ACHN (cell line): ENCODE measurements around the gene MACO1.

Experiments used
- DNase-seq: peaks from one replicate; pipeline ENCODE4 v3.0.0-alpha.2; 2015
- in situ Hi-C: cut with HindIII; loops from 2 replicates; pipeline ENCODE4 v1.10.0; 2017; ENCODE audit warnings: low sequenced_read_pairs, low pct_ligation_motif_present, low pct_unique_long_range_greater_than_20kb

Gene MACO1

DNA sequence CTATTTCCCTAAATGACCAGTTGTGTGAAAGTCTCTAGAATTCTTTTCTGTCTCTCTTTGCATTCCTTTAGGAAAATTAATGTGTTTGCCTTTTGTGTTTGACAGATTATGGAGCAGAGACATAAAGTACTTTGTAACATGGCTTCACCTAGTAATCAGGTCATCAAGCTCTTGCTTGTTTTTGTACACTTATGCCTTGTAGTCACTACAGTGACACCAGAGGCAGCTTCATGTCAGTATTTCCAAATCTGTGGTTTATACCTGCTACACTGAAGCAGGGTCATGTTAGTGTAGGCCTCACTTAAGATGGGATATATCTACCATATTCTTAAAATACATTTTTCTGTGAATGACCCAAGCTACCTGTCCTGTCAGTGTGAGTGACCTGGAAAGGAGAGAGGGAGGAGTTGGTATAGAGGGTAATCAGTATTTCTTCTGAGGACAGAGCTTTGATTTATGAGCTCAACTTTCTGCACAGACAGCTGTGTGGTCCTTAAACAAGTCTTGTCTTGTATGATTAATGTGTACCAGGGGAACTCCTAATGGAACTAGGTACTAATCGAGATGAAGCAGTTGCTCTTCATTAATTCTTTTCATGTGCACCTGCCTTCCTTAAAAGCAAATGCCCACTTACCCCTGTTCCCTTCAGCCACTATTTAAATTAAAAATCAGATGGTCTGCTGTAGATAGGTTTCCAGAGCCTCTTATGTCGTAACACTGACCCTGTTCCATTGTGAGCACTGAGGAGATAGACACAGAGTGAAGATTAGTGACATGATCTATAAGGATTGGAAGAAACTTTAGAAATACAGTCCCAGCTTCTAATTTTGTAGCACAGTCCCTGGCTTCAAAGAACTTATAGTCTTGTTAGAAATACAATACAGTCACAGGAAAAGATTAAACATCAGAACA lies 45.7 kb downstream of the MACO1 start:
- no peak for DNase-seq
- in situ Hi-C loops = no loop called here

DNA sequence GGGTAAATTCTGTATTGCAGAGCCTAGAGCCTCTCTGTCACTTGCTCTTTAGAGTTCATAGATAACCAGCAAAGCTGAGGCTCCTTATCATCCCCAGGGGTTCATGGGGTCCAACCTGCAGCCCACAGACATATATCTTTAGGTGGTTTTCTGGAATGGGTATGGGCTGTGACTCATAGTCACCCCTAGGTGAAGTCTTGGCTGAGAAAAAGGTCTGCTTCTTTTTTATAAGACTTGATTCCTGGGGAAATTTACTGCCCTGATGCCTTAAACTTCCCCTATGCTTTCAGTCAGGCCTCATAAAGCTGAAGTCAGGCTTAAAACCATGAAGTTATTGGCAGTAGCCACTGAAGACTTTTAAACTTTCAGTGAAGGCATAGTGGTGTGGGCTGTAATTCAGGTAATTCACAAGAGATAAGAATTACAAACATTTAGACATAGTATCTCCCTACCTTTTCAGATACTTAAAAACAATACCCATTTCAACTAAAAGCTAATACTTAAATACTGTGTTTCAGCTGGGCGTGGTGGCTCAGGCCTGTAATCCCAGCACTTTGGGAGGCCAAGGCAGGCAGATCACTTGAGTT lies 46.8 kb downstream of the MACO1 start:
- DNase-seq = no peak
- in situ Hi-C loops = no loop called here

DNA sequence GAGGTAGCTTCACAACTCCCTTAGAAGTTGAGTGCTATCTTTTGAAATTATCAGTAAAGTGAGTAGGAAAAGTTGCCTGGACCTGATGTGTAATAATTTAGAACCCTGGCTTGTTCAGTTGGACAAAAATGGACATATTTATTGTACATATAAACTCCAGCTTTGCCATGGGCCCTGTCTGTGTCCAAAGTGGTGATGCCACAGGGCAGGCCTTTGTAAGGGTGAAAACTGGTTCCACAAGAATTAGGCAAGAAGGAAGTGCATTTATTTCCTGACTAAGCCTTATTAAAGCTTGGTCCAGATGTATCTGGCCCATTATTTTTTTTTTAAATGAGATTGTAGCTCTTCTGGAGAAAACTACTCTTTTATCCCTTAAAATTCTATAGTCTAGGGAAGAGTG lies 47.9 kb downstream of the MACO1 start:
- DNase-seq = no peak
- in situ Hi-C loops = no loop called here

DNA sequence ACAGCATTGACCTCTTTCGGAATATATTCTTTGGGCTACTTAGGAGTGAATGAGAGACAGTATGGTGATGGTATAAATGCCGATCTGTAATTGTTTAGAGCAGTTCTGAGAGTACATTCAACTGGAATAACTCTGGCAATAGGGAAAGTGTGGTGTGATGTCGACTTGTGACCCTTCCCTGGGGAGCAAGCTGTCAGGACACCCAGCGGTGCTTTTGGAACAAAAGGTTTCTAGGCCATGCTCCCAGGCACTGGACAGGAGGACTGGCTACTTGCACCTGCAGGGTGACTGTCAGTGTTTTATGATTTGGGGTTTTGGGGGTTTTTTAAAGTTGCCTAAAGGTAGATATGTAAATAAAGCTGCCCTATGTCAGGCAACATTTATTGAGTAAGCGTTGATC lies 50.9 kb downstream of the MACO1 start:
- in situ Hi-C loops = no loop called here
- DNase-seq = no peak

DNA sequence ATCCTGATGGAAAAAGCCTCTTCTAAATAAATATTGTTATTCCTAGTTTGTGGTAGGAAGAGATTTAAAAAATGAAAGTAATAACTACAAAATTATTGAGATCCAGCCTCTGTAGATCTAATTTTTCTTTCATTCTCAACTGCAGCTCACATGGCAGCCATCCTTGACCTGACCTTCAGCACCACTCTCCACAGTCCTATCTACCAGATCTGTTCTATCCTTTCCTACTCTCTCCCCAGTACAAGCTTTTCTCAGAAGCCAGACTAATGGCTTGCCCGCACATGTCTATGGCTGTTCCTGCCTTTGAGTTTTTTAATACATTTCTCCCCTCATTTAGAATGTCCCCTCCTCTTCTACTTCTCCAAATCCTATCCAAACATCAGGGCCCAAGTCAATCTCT lies 51.5 kb downstream of the MACO1 start:
- in situ Hi-C loops = no loop called here
- DNase-seq = no peak

DNA sequence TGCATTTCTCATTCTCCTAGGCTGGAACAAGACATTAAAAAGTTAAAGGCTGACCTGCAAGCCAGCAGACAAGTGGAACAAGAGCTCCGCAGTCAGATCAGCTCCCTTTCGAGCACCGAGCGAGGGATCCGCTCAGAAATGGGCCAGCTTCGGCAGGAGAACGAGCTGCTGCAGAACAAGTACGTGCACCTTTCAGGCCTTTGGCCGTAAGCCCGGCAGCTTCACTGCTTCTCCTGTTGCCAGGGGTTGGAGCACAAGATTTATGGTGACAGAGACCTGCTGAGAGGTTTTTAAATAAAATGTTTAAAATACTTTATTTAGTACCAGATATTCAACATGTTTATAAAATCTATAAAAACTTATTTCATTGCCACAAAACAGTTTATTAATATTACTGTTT lies 53.4 kb downstream of the MACO1 start:
- in situ Hi-C loops = no loop called here
- no peak for DNase-seq

DNA sequence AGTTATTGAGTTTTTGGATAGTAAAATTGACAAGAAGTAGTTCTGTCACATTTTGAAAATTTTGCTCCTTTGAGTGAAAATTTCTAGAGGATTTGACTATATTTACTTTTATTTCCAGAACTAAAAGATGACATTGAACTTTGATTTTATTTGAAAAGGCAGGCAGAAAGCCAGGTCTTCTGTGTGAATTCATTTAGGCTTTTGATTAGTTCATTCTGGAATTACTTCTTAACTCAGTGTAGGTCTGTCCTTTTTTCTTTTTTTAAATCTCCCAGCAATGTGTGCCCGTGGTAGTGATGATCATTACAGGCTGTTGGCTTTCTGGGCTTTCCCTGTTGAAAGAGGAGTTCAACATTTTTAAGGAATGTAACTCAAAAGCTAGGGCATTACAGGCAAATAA lies 53.8 kb downstream of the MACO1 start:
- in situ Hi-C loops = no loop called here
- DNase-seq = no peak

DNA sequence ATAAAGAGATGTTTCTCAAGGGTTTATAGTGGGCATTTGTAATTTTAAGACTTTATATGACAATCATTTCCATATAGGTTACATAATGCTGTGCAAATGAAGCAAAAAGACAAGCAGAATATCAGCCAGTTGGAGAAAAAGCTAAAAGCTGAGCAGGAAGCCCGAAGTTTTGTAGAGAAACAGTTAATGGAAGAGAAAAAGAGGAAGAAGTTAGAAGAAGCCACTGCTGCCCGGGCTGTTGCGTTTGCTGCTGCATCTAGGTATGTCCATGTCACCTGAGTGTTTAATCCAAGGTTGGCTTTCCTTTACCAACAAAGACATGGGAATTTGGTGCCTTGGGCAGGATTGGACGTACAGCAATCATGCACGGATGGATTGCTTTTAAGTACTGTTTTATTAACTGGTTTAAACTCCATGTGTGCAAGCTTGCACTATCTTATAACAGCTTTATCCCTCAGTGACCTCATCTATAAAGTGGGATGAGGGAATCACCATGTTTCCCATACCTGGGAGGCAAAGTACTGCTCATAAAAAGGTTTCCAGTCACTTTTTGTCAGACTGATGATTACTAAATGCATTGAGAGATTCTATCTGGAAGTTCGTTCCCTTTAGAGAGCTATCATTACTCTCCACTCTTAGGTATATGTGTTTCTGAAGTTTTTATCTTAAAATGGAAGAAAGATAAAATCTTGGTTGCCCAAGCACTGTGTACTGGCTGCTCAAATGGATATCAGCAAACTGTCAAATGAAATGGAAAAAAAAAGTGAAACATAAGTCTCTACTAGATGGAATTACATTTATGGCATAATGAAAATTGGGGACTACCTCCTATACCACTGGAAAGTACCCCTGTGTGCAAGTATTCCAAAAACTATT lies 55.1 kb downstream of the MACO1 start:
- in situ Hi-C loops = no loop called here
- no peak for DNase-seq

DNA sequence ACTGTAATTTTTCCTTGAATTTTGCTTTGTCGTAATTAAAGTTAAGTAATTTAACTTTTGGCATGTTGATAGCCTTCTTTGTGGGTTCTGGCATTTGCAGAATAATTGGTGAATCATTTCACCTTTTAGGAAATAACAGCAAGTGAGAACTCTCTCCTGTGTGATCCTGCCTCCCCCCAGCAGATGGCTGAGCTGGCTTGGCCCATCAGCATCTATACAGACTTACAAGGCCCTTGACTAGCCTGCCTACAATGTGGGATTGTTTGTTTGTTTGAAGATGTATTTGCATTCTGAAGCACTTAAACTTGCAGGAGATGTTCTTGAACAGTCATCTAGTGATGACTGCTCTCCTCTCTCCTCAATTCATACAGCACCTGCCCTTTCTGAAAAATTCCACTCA lies 55.9 kb downstream of the MACO1 start:
- no peak for DNase-seq
- in situ Hi-C loops = no loop called here

DNA sequence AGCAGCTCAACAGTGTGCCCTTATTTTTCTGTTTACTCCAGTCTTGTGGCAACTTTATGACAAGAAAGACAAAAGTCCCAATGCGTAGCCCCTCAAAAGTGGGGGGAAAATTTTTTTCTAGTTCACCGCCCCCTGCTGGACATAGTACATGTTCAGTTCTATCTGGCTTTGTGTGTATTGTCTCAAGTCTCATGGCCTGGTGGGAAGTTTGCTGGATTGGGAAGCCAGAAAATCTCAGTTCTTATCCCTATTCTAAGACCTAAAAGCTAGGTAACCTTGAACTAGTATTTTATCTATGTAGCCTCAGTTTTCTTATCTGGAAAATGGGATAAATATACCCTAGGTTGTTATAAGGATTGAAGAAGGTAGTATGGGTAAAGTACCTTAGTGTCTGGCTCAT lies 56.9 kb downstream of the MACO1 start:
- in situ Hi-C loops = no loop called here
- no peak for DNase-seq

DNA sequence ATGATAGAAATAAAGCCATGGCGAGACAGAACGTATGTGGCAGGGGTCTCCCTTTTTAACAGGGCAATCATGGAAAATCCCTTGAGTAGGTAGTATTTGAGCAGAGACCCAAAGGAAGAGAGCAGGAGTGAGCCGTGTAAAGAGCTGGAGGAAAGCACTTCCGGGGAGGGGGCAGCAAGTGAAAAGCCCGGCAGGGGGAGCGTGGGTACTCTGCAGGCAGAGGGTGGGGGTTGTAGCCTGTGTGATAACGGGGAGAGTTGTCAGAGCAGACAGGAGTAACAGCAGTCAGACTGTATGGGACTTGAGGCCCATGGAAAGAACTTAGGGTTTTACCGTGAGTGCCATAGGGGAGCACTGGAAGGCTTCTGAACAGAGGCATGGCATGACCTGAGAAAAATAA lies 61.6 kb downstream of the MACO1 start:
- DNase-seq = no peak
- in situ Hi-C loops = no loop called here

DNA sequence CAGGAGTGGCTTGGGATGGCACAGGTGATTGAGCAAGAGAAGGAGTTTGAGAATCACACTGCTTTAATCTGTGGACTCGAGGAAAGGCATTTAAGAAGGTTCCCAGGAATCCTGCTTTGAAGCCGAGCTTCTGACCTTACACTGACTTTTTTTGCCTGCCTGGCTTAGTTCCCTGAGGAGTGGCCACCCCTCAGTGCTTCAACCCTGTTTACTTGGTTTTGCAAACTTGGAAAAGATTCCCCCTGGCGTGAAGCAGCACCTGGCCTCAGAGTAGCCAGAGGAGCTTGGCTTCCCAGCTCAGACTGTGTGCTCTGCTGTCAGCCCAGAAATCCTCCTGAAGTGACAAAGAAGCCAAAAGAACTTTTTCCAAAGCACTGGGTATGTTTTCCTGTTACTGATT lies 64.3 kb downstream of the MACO1 start:
- in situ Hi-C loops = no loop called here
- no peak for DNase-seq

DNA sequence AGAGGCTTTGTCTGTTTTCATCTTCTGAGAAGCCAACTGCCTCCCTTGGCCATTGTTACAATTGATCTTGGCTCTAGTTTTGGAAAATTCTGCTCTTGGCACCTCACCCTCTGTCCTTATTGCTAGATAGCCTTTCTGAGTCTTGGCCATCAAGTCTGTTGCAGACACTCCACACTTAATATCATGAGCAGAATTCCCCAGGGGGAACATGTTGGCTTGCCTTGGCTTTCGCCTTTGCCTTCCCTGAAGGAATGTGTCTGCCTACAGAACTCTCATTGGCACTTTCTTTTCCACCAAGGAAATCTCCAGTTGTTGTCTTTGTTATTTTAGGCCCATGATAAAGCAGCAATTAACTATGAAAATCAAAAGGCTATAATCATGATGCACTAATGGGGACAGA lies 70.0 kb downstream of the MACO1 start:
- in situ Hi-C loops = no loop called here
- DNase-seq = no peak

DNA sequence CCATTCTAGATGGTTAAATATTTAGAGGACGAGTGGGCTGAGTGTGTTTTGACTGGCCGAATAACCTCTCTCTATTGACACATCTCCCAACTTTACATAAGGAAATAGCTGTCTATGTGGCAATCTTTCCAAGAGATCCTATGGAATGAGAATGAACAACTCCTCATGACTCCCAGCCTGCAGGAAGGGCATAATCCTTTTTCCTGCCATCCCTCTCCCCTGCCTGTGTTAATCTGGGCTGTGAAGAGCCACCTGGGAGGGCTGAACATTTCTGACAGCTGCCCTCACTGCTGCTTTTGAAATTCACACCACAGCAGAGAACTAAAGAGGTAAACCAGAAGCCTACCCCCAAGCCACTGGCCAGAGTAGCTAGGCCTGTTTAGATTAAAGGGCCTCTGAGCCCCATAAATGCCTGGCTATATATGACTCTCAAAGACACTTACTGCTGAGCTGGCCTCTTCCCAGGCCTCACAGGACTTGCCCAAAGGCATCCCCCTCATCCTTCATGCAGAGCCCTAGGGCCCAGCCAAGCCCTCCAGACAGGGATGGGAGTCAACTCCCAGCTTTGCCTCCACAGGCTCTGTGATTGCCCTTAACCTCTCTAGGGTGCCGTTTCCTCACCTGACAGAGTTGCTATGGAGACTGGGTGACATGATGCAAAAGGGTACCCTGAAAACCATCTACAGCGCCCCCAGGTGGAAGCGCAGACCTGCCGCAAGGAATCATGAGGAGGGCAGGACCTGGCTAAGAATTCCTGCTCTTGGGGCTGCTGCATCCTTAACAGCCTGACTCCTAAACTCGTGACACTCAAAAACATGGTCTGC lies 70.8 kb downstream of the MACO1 start:
- DNase-seq = no peak
- in situ Hi-C loops = no loop called here

DNA sequence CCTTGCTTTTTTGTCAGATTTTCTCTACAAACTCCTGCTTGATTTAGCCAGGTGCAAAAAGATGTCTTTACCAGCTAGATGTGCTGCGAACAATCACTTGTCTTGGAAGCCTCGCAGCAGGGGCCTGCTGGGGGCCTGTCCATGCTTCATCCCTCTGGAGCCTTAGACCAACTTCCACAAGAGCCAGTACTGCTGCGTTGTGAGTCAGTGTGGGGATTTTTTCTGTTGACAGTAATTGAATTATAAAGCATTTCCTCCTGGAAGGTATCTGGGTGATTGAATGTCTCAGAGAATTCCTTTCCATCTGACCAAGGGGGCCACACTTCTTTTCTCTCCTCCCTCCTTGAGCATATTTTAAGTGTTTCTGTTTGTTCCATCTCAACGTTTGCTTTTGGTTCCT lies 72.3 kb downstream of the MACO1 start:
- in situ Hi-C loops = no loop called here
- DNase-seq = no peak

DNA sequence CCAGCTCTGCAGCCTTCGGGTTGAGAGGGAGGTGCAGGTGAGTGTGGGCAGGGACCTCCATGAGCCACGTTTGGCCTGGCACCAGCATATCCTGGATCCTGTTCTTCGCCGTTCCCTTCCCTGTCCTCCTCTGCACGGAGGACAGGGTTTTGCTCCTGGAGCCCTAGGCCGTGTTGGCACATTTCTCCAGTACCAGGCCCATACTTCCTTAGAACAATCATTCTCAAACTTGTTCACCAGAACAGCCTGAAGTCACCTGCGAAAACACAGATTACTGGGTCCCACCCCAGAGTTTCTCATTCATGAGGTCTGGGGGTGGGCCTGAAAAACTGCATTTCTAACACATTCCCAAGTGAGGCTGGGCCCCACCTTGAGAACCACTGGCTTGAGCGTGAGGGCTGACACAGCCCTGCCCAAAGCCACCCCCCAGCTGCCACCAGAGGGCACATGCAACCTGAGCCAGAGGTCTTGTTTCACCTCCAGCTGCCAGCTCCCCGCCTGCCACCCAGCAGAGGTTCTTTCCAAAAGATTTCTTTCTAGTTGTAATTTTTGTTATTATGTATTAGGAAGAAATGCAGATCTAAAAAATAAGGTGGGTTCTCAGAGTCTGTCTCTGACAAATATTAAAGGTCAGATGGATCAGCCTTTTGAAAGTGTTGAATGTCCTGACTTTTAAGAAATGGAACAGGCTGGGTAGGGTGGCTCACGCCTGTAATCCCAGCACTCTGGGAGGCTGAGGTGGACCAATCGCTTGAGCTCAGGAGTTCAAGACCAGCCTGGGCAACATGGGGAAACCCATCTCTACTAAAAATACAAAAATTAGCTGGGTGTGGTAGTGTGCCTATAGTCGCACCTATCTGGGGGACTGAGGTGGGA lies 73.1 kb downstream of the MACO1 start:
- peak; percentile 25 for DNase-seq
- in situ Hi-C loops = no loop called here

DNA sequence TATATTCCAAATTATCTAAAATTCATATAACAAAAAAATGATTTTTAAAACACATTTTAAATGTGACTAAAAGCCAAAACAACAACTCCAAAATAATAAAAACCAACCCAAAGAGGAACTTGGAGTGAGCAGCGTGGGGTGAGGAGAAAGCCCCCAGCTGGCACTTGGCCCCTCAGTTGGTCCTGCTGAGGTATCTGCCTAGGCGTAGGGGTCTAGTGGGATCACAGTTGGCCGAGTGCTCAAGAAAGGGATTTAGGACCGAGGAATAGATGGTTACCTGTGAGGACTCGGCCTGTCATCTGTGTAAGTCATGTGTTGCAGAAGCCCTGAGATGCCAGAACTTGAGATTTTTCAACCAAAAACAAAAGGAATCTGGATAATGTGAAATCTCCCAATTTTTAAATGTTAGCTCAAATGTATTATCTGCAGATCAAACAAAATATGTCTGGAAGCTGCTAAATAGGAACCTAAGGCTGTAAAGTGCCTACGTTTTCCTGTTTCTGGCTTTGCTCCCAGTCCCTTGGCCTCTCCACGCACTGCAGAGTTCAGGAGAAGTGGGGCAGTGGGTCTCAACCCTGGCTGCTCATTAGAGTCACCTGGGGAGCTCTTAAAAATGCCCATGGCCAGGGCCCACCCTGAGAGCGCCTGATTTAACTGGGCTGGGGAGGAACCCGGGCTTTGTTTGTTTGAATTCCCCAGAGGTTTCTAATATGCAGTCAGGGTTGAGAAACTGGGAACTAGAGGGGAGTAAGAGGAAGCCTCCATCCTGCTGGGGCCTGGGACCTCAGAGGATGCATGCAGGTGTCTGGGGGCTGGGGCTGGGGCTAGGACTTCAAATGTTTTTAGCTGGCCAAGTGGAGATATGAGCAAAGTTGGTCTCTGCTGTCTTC lies 74.3 kb downstream of the MACO1 start:
- in situ Hi-C loops = no loop called here
- no peak for DNase-seq
